Activated CD8-positive, alpha-beta memory T cell treated with anti-CD3 and anti-CD28 coated beads, Interleukin-2, amount 50 U/mL, for 1 hour (primary cell): Measurements from ENCODE around the gene MYL6.

Experiments used
- DNase-seq: peaks from one replicate; pipeline ENCODE4 v3.0.0-alpha.2; 2020; ENCODE audit errors: extremely low read depth

The MYL6 gene

GRCh38 chr12:56129206-56129941 lies 28.8 kb upstream of the MYL6 start:
- DNase-seq: peak; percentile 42

- DNase-seq: no peak
These were observed 28.1 kb upstream of the MYL6 start for GRCh38 chr12:56129942-56130495.

- no peak for DNase-seq
These were observed 27.3 kb upstream of the MYL6 start for GRCh38 chr12:56130876-56131275.

GRCh38 chr12:56134897-56135296 lies 23.3 kb upstream of the MYL6 start:
- DNase-seq: no peak

- DNase-seq: no peak
These were observed 20.1 kb upstream of the MYL6 start for GRCh38 chr12:56137853-56138571.

- no peak for DNase-seq
These were observed 16.0 kb upstream of the MYL6 start for GRCh38 chr12:56141946-56142784.

GRCh38 chr12:56143217-56143616 lies 14.9 kb upstream of the MYL6 start:
- DNase-seq: no peak

- no peak for DNase-seq
These were observed 14.3 kb upstream of the MYL6 start for GRCh38 chr12:56143870-56144269.

GRCh38 chr12:56145217-56145616 lies 12.9 kb upstream of the MYL6 start:
- DNase-seq: no peak

- no peak for DNase-seq
These were observed 11.4 kb upstream of the MYL6 start for GRCh38 chr12:56146492-56147460.

- DNase-seq: no peak
These were observed 7.6 kb upstream of the MYL6 start for GRCh38 chr12:56150563-56150962.

DNA sequence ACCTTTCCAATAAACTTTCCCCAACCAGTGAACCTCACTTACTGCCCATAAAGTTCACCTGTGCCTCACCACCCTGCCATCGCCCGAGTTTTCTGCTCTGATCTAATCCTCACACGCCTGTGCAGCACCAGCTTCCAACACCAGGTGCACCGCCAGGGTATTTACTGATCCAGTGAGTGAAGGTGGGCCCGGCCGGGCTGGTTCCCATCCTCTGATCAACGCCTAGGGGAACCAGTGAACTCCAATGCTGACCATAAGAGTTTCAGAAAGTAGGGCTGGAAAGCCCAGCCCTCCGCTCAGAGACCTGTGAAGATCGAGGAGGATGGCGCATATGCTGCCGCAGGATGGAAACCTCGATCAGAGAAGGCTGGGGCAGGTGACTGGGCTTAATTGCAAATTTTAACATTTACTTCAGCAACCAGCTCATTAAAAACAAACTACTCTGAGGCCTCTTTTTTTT lies 6.5 kb upstream of the MYL6 start:
- no peak for DNase-seq

GRCh38 chr12:56152132-56152755 lies 5.9 kb upstream of the MYL6 start, which contains the start of gene MYL6B:
Gene MYL6B, plus strand, starts transcription at chr12:56152587. Its CDS starts 1,332 bp downstream, at chr12:56153919.
- peak; percentile 74 for DNase-seq

- DNase-seq: no peak
These were observed 5.1 kb upstream of the MYL6 start for GRCh38 chr12:56152756-56153677.

DNA sequence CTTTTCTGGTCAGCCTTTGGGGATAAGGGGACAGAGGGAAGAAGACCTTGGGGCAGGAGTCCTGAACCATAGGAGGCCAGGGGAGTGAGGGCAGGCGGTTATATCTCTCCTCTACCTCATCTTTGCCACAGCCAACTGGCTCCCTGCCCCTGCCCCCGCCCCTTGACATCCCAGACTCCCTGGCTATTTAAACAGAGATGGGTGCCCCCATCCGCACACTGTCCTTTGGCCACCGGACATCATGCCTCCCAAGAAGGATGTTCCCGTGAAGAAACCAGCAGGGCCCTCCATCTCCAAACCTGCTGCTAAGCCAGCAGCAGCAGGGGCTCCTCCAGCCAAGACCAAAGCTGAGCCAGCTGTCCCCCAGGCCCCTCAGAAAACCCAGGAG lies 4.5 kb upstream of the MYL6 start:
- no peak for DNase-seq

GRCh38 chr12:56154246-56154771 lies 3.9 kb upstream of the MYL6 start:
- DNase-seq: no peak

GRCh38 chr12:56154818-56155217 lies 3.3 kb upstream of the MYL6 start:
- DNase-seq: no peak

DNA sequence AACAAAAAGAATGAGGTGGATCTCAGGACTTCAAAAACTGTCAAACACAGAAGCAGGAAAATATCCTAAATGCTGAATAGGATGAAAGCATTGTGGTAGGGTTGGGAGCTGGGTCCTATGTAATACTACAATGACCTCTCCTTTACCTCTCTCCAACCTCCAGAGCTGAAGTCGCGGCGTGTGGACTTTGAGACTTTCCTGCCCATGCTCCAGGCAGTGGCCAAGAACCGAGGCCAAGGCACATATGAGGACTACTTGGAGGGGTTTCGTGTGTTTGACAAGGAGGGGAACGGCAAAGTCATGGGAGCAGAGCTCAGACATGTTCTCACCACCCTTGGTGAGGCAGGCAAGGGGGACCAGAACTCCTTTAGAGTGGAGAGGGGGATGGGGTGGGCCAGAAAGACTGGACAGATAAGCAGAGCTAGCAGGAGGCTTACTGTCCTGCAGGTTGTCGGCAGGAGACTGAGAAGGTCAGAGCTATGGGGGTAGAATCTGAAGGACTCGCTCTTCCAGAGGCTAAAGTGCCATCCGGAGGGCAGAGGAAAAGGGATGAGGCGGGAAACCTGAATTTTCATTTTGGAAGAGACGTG lies 2.8 kb upstream of the MYL6 start:
- no peak for DNase-seq
